ENCODE data around the gene HIPK1.

- TF ChIP-seq CTCF (IDR thresholded peaks at IDR 0.05) (no peak), POLR2A (IDR thresholded peaks at IDR 0.05) (no peak)
Measured at GRCh38 chr1:113983826-113984225, 54.7 kb downstream of the HIPK1 start.
